ENCODE results near the gene ARSB.
A peak's percentile ranks its signal among the peaks of the same experiment; 100 is the strongest.

The ARSB gene

DNA sequence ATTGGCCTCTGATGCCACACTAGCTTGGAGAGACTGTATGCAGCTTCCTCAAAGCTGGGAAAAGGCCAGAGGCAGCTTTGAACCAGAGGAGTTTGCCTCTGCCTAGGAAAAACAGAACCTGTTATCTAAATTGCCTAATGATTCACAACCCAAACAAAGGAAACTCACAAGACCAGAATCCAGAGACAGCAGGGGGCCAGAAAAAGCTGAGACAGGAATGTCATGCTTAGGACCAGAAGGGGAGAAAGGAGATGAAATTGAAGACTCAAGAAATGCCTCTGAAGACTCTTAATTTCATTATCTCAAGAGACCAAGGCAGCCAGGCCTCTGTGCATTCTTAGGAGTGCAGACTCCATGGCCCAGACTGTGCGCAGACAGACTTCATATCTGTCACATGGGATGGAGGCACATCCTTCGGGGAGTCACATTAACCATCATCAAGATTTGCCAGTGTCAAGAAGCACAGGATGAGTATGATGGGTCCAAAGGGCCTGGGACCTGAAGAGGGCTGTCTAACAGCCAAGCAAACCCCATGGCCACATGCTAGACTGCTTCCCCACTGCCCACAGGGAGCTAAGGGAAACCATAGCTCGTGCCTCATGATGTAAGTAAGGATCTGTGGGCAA is 57.3 kb downstream of the ARSB start:
- Mint-ChIP-seq H3K9me3 (peaks cover 1% of the 10 kb centered on the region), H3K4me1 (peaks cover 5% of the 10 kb centered on the region), H3K36me3 (ENCODE audit: low read depth) (no peaks in the 10 kb centered on the region), H3K27me3 (ENCODE audit: low read depth) (no peaks in the 10 kb centered on the region), H3K4me3 (no peak overlapping the region), H3K27ac (peak overlapping the region in 2 of 3 experiments; percentile 43 to 58)
- TF ChIP-seq, protein P1, sequence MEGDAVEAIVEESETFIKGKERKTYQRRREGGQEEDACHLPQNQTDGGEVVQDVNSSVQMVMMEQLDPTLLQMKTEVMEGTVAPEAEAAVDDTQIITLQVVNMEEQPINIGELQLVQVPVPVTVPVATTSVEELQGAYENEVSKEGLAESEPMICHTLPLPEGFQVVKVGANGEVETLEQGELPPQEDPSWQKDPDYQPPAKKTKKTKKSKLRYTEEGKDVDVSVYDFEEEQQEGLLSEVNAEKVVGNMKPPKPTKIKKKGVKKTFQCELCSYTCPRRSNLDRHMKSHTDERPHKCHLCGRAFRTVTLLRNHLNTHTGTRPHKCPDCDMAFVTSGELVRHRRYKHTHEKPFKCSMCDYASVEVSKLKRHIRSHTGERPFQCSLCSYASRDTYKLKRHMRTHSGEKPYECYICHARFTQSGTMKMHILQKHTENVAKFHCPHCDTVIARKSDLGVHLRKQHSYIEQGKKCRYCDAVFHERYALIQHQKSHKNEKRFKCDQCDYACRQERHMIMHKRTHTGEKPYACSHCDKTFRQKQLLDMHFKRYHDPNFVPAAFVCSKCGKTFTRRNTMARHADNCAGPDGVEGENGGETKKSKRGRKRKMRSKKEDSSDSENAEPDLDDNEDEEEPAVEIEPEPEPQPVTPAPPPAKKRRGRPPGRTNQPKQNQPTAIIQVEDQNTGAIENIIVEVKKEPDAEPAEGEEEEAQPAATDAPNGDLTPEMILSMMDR (IDR thresholded peaks at IDR 0.05; ENCODE audit: unreplicated experiment in 3 of 3), result no peak

DNA sequence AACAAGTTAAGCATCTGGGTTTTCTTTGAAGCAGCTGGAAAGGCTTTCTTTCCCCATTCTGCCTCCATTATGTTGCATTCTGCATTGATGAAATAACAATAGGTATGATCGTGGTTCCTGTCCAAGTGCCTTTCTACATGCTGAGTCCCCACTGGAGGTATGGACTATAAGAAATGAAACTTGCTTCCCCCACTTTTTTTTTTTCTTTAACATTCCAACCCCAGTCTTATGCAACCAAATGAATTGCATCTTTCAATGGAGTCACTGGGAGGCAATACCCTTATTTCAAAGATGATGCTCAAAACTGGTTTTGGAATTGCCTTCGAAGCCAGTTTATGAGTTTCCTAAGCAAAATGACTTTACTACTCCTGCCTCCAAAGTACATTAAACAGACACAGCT is 58.9 kb downstream of the ARSB start:
- TF ChIP-seq, protein P1 (IDR thresholded peaks at IDR 0.05; ENCODE audit: unreplicated experiment in 3 of 3), result no peak
- no peaks in the 10 kb centered on the region for H3K36me3 Mint-ChIP-seq (ENCODE audit: low read depth)
- H3K4me3 Mint-ChIP-seq, result no peak overlapping the region
- H3K4me1 Mint-ChIP-seq, result peaks cover 9% of the 10 kb centered on the region
- no peak overlapping the region for H3K27ac Mint-ChIP-seq
- H3K27me3 Mint-ChIP-seq (ENCODE audit: low read depth), result no peaks in the 10 kb centered on the region
- H3K9me3 Mint-ChIP-seq, result no peaks in the 10 kb centered on the region

DNA sequence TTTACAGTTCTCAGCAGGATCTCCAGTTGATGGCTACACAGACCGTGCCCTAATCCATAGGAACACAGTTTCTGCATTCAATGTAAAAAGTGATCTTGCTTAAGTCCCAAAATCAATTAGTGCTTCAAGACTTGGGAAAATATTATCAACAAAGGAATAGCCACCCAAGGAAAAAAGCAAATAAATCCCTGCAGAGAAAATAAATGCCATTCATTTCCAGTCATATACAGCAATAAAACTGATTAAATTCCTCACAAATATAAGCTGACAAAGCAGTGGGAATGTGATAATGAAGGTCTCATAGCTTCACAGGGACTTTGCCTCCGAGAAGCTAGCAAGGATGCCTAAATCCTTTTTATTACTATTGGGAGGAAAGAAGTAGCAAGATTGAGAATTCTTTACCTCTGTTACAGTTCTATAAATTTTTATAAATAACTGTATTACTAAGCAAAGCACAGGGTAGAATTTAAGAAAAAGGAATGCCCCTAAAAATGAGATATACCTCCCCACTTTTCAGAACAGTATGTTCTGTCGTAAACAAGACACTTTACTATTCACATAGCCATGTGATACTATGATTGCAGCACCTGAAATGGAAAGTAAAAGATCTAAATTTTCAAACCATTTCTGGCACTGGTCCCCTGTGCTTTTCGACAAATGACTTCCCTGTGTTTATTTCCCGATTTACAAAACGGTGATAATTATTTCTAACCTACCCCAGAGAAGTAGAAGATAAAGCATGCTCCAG is 59.8 kb downstream of the ARSB start:
- H3K27ac Mint-ChIP-seq, result no peak overlapping the region
- peaks cover 17% of the 10 kb centered on the region for H3K4me1 Mint-ChIP-seq
- no peaks in the 10 kb centered on the region for H3K9me3 Mint-ChIP-seq
- no peaks in the 10 kb centered on the region for H3K27me3 Mint-ChIP-seq (ENCODE audit: low read depth)
- H3K36me3 Mint-ChIP-seq (ENCODE audit: low read depth), result no peaks in the 10 kb centered on the region
- TF ChIP-seq, protein P1 (IDR thresholded peaks at IDR 0.05; ENCODE audit: unreplicated experiment in 3 of 3), result no peak
- no peak overlapping the region for H3K4me3 Mint-ChIP-seq

DNA sequence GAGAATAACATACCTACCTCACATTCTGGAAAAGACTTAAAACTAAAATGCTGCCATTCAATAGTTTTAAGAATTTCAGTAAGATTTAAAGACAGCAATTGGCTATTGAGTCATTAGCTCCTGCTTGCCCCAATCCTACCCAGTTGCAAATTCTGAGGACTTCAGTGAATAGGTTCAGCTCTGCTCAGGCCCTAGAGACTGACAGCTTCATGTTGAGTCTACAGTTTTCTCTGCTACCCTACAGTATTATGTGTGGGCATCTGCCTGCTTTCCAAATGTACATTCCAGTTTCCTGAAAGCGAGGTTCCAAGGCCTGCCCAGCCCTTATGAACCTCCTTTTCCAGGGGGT is 61.5 kb downstream of the ARSB start:
- Mint-ChIP-seq H3K4me1 (peaks cover 17% of the 10 kb centered on the region), H3K9me3 (no peaks in the 10 kb centered on the region), H3K27me3 (ENCODE audit: low read depth) (no peaks in the 10 kb centered on the region), H3K36me3 (ENCODE audit: low read depth) (no peaks in the 10 kb centered on the region), H3K27ac (no peak overlapping the region), H3K4me3 (no peak overlapping the region)
- TF ChIP-seq, protein P1 (IDR thresholded peaks at IDR 0.05; ENCODE audit: unreplicated experiment in 3 of 3), result no peak

DNA sequence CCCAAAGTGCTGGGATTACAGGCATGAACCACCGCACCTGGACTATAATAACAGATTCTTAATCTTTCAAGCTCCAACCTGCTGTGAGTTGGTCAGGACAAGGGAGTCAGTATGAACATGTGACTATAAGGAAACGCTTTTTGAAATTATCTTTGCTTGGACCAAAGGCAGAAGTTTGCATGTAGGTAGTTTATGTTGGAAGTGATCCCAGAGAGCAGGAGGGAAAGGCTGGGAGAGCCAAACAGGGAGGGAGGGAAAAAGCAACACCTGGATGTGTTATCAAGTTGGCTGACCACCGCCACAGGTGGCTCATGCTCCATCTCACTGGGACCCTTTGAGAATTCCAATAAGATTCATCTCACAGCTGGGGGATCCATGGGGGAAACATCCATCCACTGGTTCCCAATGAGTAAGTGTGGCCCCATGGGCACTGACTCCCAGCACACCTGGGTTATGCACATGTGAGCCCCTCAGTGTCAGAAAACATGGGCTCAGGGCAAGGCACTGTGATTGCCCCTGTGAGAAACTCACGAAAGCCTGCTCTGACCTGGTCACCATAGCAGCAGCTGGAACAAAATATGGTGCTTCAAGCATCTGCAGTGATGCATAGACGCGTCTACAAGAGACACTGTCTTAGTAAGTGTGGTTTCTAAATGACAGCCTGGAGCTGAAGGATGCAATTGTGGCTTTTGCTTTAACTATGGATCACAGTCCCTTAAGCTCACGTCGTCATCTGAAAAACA is 62.1 kb downstream of the ARSB start:
- Mint-ChIP-seq H3K4me3 (no peak overlapping the region), H3K27me3 (ENCODE audit: low read depth) (no peaks in the 10 kb centered on the region), H3K4me1 (peaks cover 17% of the 10 kb centered on the region), H3K27ac (no peak overlapping the region), H3K9me3 (no peaks in the 10 kb centered on the region), H3K36me3 (ENCODE audit: low read depth) (no peaks in the 10 kb centered on the region)
- TF ChIP-seq, protein P1 (IDR thresholded peaks at IDR 0.05; ENCODE audit: unreplicated experiment in 3 of 3), result no peak
